ENCODE results near the gene ADGRG1. TPM values are rescaled to one million over a fixed set of nuclear protein-coding genes. Genes with fewer than 3 reads are reported as not detected.

The ADGRG1 gene
- total RNA-seq, 1 experiment from 2014 or later: 2.0 TPM

DNA sequence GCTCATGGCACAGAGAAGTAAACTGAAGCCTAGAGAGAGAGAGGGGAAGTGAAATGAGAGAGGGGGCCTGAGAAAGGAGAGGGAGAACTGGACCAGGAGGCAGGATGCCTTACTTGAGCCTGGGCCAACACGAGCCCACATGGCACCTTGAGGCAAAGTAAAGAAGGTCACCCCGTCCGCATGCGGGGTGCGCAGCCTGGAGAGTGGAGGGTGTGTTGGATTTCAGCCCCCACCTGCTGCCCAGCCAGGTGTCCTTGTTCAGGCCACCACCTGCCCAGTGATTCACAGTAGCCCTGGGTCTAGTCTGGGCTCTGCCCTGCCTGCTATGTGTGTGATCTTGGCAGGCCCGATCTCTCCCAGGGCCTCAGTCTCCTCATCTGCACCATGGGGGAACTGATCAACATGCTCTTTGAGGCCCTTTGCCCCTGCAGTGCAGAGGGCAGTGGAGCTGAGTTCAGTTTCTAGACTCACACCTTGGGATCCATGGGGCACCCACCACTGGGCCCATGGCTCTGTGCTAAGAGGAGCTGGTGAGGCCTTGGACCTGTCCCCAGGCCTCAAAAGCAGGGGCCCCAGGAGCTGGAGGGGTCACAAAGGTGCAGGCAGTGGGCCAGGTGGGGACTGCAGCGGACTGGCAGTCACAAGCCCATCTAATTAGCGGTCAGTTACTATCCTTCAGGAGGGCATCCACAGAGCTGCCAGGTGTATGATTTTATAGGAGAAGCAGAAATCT lies 56.4 kb downstream of the ADGRG1 start:
- Mint-ChIP-seq H3K9me3 (no peaks in the 10 kb centered on the region), H3K36me3 (no peaks in the 10 kb centered on the region), H3K27ac (no peak overlapping the region), H3K4me1 (peaks cover 17% of the 10 kb centered on the region), H3K4me3 (no peak overlapping the region), H3K27me3 (ENCODE audit: low read depth) (no peaks in the 10 kb centered on the region; the same call in 1 of the 2 replicates)
- POLR2A ChIA-PET: no interaction called here
- TF ChIP-seq JUN (CRISPR knock-in tag; IDR thresholded peaks at IDR 0.05) (no peak), SMAD3 (CRISPR knock-in tag; IDR thresholded peaks at IDR 0.05; ENCODE audit: borderline replicate concordance) (no peak), ZNF121 (CRISPR knock-in tag; IDR thresholded peaks at IDR 0.05) (no peak), NFE2L1 (CRISPR knock-in tag; IDR thresholded peaks at IDR 0.05) (no peak), OVOL2 (CRISPR knock-in tag; IDR thresholded peaks at IDR 0.05; ENCODE audit: borderline replicate concordance) (no peak), NFATC4 (CRISPR knock-in tag; IDR thresholded peaks at IDR 0.05) (no peak), GTF2I (CRISPR knock-in tag; conservative IDR thresholded peaks at IDR 0.05) (no peak), ZBTB21 (CRISPR knock-in tag; IDR thresholded peaks at IDR 0.05; ENCODE audit: borderline replicate concordance) (no peak), NR3C1 (CRISPR knock-in tag; conservative IDR thresholded peaks at IDR 0.05; ENCODE audit: low read depth) (no peak), FOXP1 (CRISPR knock-in tag; IDR thresholded peaks at IDR 0.05; ENCODE audit: borderline replicate concordance) (no peak), NFYB (CRISPR knock-in tag; conservative IDR thresholded peaks at IDR 0.05; ENCODE audit: low read depth) (no peak)
- TF ChIP-seq, protein P1, sequence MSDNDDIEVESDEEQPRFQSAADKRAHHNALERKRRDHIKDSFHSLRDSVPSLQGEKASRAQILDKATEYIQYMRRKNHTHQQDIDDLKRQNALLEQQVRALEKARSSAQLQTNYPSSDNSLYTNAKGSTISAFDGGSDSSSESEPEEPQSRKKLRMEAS (CRISPR knock-in tag; IDR thresholded peaks at IDR 0.05): no peak
- TF ChIP-seq, protein P2, sequence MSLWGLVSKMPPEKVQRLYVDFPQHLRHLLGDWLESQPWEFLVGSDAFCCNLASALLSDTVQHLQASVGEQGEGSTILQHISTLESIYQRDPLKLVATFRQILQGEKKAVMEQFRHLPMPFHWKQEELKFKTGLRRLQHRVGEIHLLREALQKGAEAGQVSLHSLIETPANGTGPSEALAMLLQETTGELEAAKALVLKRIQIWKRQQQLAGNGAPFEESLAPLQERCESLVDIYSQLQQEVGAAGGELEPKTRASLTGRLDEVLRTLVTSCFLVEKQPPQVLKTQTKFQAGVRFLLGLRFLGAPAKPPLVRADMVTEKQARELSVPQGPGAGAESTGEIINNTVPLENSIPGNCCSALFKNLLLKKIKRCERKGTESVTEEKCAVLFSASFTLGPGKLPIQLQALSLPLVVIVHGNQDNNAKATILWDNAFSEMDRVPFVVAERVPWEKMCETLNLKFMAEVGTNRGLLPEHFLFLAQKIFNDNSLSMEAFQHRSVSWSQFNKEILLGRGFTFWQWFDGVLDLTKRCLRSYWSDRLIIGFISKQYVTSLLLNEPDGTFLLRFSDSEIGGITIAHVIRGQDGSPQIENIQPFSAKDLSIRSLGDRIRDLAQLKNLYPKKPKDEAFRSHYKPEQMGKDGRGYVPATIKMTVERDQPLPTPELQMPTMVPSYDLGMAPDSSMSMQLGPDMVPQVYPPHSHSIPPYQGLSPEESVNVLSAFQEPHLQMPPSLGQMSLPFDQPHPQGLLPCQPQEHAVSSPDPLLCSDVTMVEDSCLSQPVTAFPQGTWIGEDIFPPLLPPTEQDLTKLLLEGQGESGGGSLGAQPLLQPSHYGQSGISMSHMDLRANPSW (CRISPR knock-in tag; conservative IDR thresholded peaks at IDR 0.05; ENCODE audit: low read depth): no peak
- TF ChIP-seq, protein P3, sequence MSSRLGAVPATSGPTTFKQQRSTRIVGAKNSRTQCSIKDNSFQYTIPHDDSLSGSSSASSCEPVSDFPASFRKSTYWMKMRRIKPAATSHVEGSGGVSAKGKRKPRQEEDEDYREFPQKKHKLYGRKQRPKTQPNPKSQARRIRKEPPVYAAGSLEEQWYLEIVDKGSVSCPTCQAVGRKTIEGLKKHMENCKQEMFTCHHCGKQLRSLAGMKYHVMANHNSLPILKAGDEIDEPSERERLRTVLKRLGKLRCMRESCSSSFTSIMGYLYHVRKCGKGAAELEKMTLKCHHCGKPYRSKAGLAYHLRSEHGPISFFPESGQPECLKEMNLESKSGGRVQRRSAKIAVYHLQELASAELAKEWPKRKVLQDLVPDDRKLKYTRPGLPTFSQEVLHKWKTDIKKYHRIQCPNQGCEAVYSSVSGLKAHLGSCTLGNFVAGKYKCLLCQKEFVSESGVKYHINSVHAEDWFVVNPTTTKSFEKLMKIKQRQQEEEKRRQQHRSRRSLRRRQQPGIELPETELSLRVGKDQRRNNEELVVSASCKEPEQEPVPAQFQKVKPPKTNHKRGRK (CRISPR knock-in tag; IDR thresholded peaks at IDR 0.05; ENCODE audit: borderline replicate concordance): no peak
- TF ChIP-seq, protein P4, sequence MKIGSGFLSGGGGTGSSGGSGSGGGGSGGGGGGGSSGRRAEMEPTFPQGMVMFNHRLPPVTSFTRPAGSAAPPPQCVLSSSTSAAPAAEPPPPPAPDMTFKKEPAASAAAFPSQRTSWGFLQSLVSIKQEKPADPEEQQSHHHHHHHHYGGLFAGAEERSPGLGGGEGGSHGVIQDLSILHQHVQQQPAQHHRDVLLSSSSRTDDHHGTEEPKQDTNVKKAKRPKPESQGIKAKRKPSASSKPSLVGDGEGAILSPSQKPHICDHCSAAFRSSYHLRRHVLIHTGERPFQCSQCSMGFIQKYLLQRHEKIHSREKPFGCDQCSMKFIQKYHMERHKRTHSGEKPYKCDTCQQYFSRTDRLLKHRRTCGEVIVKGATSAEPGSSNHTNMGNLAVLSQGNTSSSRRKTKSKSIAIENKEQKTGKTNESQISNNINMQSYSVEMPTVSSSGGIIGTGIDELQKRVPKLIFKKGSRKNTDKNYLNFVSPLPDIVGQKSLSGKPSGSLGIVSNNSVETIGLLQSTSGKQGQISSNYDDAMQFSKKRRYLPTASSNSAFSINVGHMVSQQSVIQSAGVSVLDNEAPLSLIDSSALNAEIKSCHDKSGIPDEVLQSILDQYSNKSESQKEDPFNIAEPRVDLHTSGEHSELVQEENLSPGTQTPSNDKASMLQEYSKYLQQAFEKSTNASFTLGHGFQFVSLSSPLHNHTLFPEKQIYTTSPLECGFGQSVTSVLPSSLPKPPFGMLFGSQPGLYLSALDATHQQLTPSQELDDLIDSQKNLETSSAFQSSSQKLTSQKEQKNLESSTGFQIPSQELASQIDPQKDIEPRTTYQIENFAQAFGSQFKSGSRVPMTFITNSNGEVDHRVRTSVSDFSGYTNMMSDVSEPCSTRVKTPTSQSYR (CRISPR knock-in tag; IDR thresholded peaks at IDR 0.05): no peak
- TF ChIP-seq, protein P5, sequence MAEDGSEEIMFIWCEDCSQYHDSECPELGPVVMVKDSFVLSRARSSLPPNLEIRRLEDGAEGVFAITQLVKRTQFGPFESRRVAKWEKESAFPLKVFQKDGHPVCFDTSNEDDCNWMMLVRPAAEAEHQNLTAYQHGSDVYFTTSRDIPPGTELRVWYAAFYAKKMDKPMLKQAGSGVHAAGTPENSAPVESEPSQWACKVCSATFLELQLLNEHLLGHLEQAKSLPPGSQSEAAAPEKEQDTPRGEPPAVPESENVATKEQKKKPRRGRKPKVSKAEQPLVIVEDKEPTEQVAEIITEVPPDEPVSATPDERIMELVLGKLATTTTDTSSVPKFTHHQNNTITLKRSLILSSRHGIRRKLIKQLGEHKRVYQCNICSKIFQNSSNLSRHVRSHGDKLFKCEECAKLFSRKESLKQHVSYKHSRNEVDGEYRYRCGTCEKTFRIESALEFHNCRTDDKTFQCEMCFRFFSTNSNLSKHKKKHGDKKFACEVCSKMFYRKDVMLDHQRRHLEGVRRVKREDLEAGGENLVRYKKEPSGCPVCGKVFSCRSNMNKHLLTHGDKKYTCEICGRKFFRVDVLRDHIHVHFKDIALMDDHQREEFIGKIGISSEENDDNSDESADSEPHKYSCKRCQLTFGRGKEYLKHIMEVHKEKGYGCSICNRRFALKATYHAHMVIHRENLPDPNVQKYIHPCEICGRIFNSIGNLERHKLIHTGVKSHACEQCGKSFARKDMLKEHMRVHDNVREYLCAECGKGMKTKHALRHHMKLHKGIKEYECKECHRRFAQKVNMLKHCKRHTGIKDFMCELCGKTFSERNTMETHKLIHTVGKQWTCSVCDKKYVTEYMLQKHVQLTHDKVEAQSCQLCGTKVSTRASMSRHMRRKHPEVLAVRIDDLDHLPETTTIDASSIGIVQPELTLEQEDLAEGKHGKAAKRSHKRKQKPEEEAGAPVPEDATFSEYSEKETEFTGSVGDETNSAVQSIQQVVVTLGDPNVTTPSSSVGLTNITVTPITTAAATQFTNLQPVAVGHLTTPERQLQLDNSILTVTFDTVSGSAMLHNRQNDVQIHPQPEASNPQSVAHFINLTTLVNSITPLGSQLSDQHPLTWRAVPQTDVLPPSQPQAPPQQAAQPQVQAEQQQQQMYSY (CRISPR knock-in tag; IDR thresholded peaks at IDR 0.05): no peak
- TF ChIP-seq, protein P6, sequence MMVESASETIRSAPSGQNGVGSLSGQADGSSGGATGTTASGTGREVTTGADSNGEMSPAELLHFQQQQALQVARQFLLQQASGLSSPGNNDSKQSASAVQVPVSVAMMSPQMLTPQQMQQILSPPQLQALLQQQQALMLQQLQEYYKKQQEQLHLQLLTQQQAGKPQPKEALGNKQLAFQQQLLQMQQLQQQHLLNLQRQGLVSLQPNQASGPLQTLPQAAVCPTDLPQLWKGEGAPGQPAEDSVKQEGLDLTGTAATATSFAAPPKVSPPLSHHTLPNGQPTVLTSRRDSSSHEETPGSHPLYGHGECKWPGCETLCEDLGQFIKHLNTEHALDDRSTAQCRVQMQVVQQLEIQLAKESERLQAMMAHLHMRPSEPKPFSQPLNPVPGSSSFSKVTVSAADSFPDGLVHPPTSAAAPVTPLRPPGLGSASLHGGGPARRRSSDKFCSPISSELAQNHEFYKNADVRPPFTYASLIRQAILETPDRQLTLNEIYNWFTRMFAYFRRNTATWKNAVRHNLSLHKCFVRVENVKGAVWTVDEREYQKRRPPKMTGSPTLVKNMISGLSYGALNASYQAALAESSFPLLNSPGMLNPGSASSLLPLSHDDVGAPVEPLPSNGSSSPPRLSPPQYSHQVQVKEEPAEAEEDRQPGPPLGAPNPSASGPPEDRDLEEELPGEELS (CRISPR knock-in tag; IDR thresholded peaks at IDR 0.05): no peak
- CTCF ChIA-PET: interaction anchor here (1.8 kb wide), 1 partner anchor 17 kb away, joined by 5 read pairs; the partner anchor contains the start of gene ADGRG3
- ATAC-seq (no peak), DNase-seq (ENCODE audit: low spot score) (no peak)
